Measurements from ENCODE around the gene CHD5. TPM values are rescaled to one million over a fixed set of nuclear protein-coding genes. Genes with fewer than 3 reads are reported as not detected.

CHD5 gene
- total RNA-seq, 1 experiment from 2014 or later, result 2.4 TPM

- TF ChIP-seq CTCF (IDR thresholded peaks at IDR 0.05) (no peak), JUN (CRISPR knock-in tag; IDR thresholded peaks at IDR 0.05) (no peak), ATF3 (CRISPR knock-in tag; conservative IDR thresholded peaks at IDR 0.05) (no peak), E2F5 (CRISPR knock-in tag; IDR thresholded peaks at IDR 0.05) (no peak)
Measured at GRCh38 chr1:6113116-6113515, 67.0 kb downstream of the CHD5 start (continued).

GRCh38 chr1:6112690-6113005, 67.5 kb downstream of the CHD5 start:
- ChIA-PET POLR2A (no interaction called here), CTCF (interaction anchor here (1.1 to 1.5 kb wide), 6 partner anchors 29 to 335 kb away, joined by 3 to 6 read pairs (median 3); no protein-coding TSS in a partner anchor)
- peaks cover 5% of the 10 kb centered on the region for H3K27me3 Mint-ChIP-seq (ENCODE audit: low read depth)
- no peak overlapping the region for H3K27ac Mint-ChIP-seq
- no peaks in the 10 kb centered on the region for H3K4me1 Mint-ChIP-seq
- DNase-seq (ENCODE audit: low spot score) (no peak), ATAC-seq (no peak; the same call in 1 of the 2 replicates)
- peaks cover 26% of the 10 kb centered on the region for H3K9me3 Mint-ChIP-seq
- TF ChIP-seq TEAD1 (CRISPR knock-in tag; IDR thresholded peaks at IDR 0.05) (no peak), FOXP1 (CRISPR knock-in tag; IDR thresholded peaks at IDR 0.05; ENCODE audit: borderline replicate concordance) (no peak), ZNF281 (CRISPR knock-in tag; IDR thresholded peaks at IDR 0.05) (no peak), TCF7 (CRISPR knock-in tag; IDR thresholded peaks at IDR 0.05; ENCODE audit: low read depth) (no peak), EMX1 (CRISPR knock-in tag; IDR thresholded peaks at IDR 0.05) (no peak), MXD4 (CRISPR knock-in tag; IDR thresholded peaks at IDR 0.05; ENCODE audit: borderline replicate concordance) (no peak), IRF2 (CRISPR knock-in tag; IDR thresholded peaks at IDR 0.05; ENCODE audit: borderline replicate concordance, low read depth) (no peak), MLX (CRISPR knock-in tag; IDR thresholded peaks at IDR 0.05) (no peak), E2F1 (CRISPR knock-in tag; IDR thresholded peaks at IDR 0.05) (no peak), MAX (CRISPR knock-in tag; IDR thresholded peaks at IDR 0.05) (no peak), STAT6 (CRISPR knock-in tag; conservative IDR thresholded peaks at IDR 0.05; ENCODE audit: low read depth) (no peak)
- H3K36me3 Mint-ChIP-seq, result no peaks in the 10 kb centered on the region
- no peak overlapping the region for H3K4me3 Mint-ChIP-seq
